ENCODE data around the gene FANCE. TPM values are rescaled to one million over a fixed set of nuclear protein-coding genes. Genes with fewer than 3 reads are reported as not detected.

Gene FANCE
- polyA plus RNA-seq, 1 donor from 2014 or later = 7.1 TPM

GRCh38 chr6:35487658-35488516 lies 35.7 kb downstream of the FANCE start:
- H3F3A ChIP-seq (ENCODE audit: insufficient read depth, low read length, poor library complexity, severe bottlenecking) = no peaks in the 10 kb centered on the region
- H2AFZ ChIP-seq (ENCODE audit: low read depth, low read length) = no peak overlapping the region
- no peaks in the 10 kb centered on the region for H3K27me3 ChIP-seq (ENCODE audit: insufficient read depth, low read depth, low read length)
- H3K4me2 ChIP-seq (ENCODE audit: low read length) = no peak overlapping the region
- H3K9me2 ChIP-seq (ENCODE audit: insufficient read depth, low read length) = no peaks in the 10 kb centered on the region
- H3K4me3 ChIP-seq (ENCODE audit: low read length) = no peak overlapping the region
- no peak for TF ChIP-seq MXI1 (conservative IDR thresholded peaks at IDR 0.05; ENCODE audit: poor library complexity, severe bottlenecking)
- no peaks in the 10 kb centered on the region for H3K36me3 ChIP-seq (ENCODE audit: insufficient read depth, low read length)
- H4K20me1 ChIP-seq (ENCODE audit: insufficient read depth) = no peaks in the 10 kb centered on the region
- H3K79me2 ChIP-seq (replicated peaks; ENCODE audit: insufficient read depth, low read length) = no peaks in the 10 kb centered on the region
- no peaks in the 10 kb centered on the region for H3K9me3 ChIP-seq (ENCODE audit: low read length)
- H3K9ac ChIP-seq (ENCODE audit: low read length) = no peak overlapping the region
- no peak overlapping the region for H3K27ac ChIP-seq (ENCODE audit: low read length)

GRCh38 chr6:35488517-35488862 lies 36.4 kb downstream of the FANCE start:
- TF ChIP-seq EP300 (conservative IDR thresholded peaks at IDR 0.05; ENCODE audit: poor library complexity, severe bottlenecking) (no peak), RAD21 (conservative IDR thresholded peaks at IDR 0.05) (no peak), POLR2AphosphoS5 (IDR thresholded peaks at IDR 0.05) (no peak), CTCF (IDR thresholded peaks at IDR 0.05; ENCODE audit: poor library complexity, severe bottlenecking) (no peak), TAF1 (IDR thresholded peaks at IDR 0.05; ENCODE audit: low read depth) (no peak), MXI1 (conservative IDR thresholded peaks at IDR 0.05; ENCODE audit: poor library complexity, severe bottlenecking) (no peak), SMC3 (conservative IDR thresholded peaks at IDR 0.05; ENCODE audit: poor library complexity) (no peak), REST (IDR thresholded peaks at IDR 0.05; ENCODE audit: borderline replicate concordance) (no peak), EZH2 (IDR thresholded peaks at IDR 0.05; ENCODE audit: borderline replicate concordance, insufficient read depth, low read length, poor library complexity, severe bottlenecking) (no peak)
- no peaks in the 10 kb centered on the region for H3K9me3 ChIP-seq (ENCODE audit: low read length)
- H3K9me2 ChIP-seq (ENCODE audit: insufficient read depth, low read length) = no peaks in the 10 kb centered on the region
- H4K20me1 ChIP-seq (ENCODE audit: insufficient read depth) = no peaks in the 10 kb centered on the region
- no peak overlapping the region for H3K4me2 ChIP-seq (ENCODE audit: low read length)
- no peaks in the 10 kb centered on the region for H3K36me3 ChIP-seq (ENCODE audit: insufficient read depth, low read length)
- no peak overlapping the region for H3K4me3 ChIP-seq (ENCODE audit: low read length)
- no peak overlapping the region for H3K9ac ChIP-seq (ENCODE audit: low read length)
- no peak overlapping the region for H3K27ac ChIP-seq (ENCODE audit: low read length)
- H3F3A ChIP-seq (ENCODE audit: insufficient read depth, low read length, poor library complexity, severe bottlenecking) = no peaks in the 10 kb centered on the region
- H3K79me2 ChIP-seq (replicated peaks; ENCODE audit: insufficient read depth, low read length) = no peaks in the 10 kb centered on the region
- H3K27me3 ChIP-seq (ENCODE audit: insufficient read depth, low read depth, low read length) = no peaks in the 10 kb centered on the region
- H2AFZ ChIP-seq (ENCODE audit: low read depth, low read length) = no peak overlapping the region
